K562 (cell line): ENCODE results near the gene NAT14. TPM values are rescaled to one million over a fixed set of nuclear protein-coding genes. Genes with fewer than 3 reads are reported as not detected.

ENCODE experiments used
- ATF3 ChIP-seq, 2 experiments: fragments of 450-650 bp in 1 of 2; sonication (generic) in 1 of 2; formaldehyde crosslinking in 1 of 2; IDR thresholded peaks in 1 of 2; conservative IDR thresholded peaks in 1 of 2; 2 replicates each; pipeline versions ENCODE4 v1.6.1 to v1.8.1; 2016 to 2023; ENCODE audit warnings: mild to moderate bottlenecking in 2 of 2, moderate library complexity in 2 of 2, inconsistent platforms in 1 of 2, missing genetic modification reagents in 1 of 2
- BHLHE40 ChIP-seq: IDR thresholded peaks from 2 replicates; pipeline ENCODE4 v1.6.1; 2011; ENCODE audit warnings: low read length, improper control_type of control experiment
- CREB3 ChIP-seq: fragments of 450-650 bp; conservative IDR thresholded peaks from 2 replicates; pipeline ENCODE4 v1.6.1; 2016; ENCODE audit warnings: missing genetic modification characterization, low read depth, mild to moderate bottlenecking, missing compliant biosample characterization, moderate library complexity
- CREB5 ChIP-seq: fragments of 250-450 bp; sonication (Bioruptor Pico); IDR thresholded peaks from 2 replicates; pipeline ENCODE4 v1.5.0; 2020; ENCODE audit warnings: mild to moderate bottlenecking
- ETV5 ChIP-seq: sonication (generic); formaldehyde crosslinking; IDR thresholded peaks from 2 replicates; pipeline ENCODE4 v1.4.0; 2020; ENCODE audit warnings: low read depth, mild to moderate bottlenecking, missing genetic modification reagents
- FOSL1 ChIP-seq: fragments of 200-800 bp; sonication (Bioruptor generic); conservative IDR thresholded peaks from 2 replicates; pipeline ENCODE4 v1.6.1; 2016; ENCODE audit warnings: missing genetic modification characterization, missing compliant biosample characterization
- HDAC3 ChIP-seq: fragments of 450-650 bp; IDR thresholded peaks from 2 replicates; pipeline ENCODE4 v1.6.1; 2018; ENCODE audit warnings: borderline replicate concordance, mild to moderate bottlenecking, moderate library complexity; ENCODE audit not compliant: partially characterized antibody
- HDAC6 ChIP-seq: IDR thresholded peaks from 2 replicates; pipeline ENCODE4 v1.6.1; 2012; ENCODE audit warnings: low read depth, mild to moderate bottlenecking, control low read depth, inconsistent platforms, low read length, moderate library complexity
- MAX ChIP-seq: sonication (generic); formaldehyde crosslinking; IDR thresholded peaks from 2 replicates; pipeline ENCODE4 v1.9.0; 2022; ENCODE audit warnings: mild to moderate bottlenecking, missing genetic modification reagents
- NFRKB ChIP-seq: fragments of 450-650 bp; IDR thresholded peaks from 2 replicates; pipeline ENCODE4 v1.6.1; 2016; ENCODE audit warnings: low read depth
- POU5F1 ChIP-seq: fragments of 150-350 bp; IDR thresholded peaks from 2 replicates; pipeline ENCODE4 v1.6.1; 2014; ENCODE audit warnings: borderline replicate concordance, low read length, low read depth, mild to moderate bottlenecking; ENCODE audit not compliant: partially characterized antibody
- PTBP1 ChIP-seq: fragments of 200-400 bp; formaldehyde crosslinking; IDR thresholded peaks from 2 replicates; pipeline ENCODE4 v1.6.1; 2017; ENCODE audit warnings: low read depth, low read length
- PYGO2 ChIP-seq: fragments of 450-650 bp; IDR thresholded peaks from 2 replicates; pipeline ENCODE4 v1.6.1; 2016; ENCODE audit warnings: mild to moderate bottlenecking, missing genetic modification characterization, moderate library complexity, missing compliant biosample characterization
- RAD51 ChIP-seq: fragments of 450-650 bp; IDR thresholded peaks from 2 replicates; pipeline ENCODE4 v1.7.1; 2016; ENCODE audit warnings: low read depth, mild to moderate bottlenecking, borderline replicate concordance
- SMAD2 ChIP-seq: fragments of 150-350 bp; IDR thresholded peaks from 2 replicates; pipeline ENCODE4 v1.6.1; 2014; ENCODE audit warnings: low read depth, mild to moderate bottlenecking, low read length
- TSC22D4 ChIP-seq: fragments of 450-650 bp; IDR thresholded peaks from 2 replicates; pipeline ENCODE4 v1.6.1; 2016; ENCODE audit warnings: missing genetic modification characterization, missing biosample characterization, control low read depth
- USF1 ChIP-seq: sonication (generic); formaldehyde crosslinking; IDR thresholded peaks from 2 replicates; pipeline ENCODE4 v1.9.0; 2022; ENCODE audit warnings: mild to moderate bottlenecking, missing genetic modification reagents
- ZBTB26 ChIP-seq: fragments of 450-650 bp; formaldehyde crosslinking; IDR thresholded peaks from 2 replicates; pipeline ENCODE4 v1.4.0; 2022; ENCODE audit warnings: missing genetic modification characterization
- ZKSCAN1 ChIP-seq: fragments of 150-350 bp; IDR thresholded peaks from 2 replicates; pipeline ENCODE4 v1.6.1; 2016; ENCODE audit warnings: low read depth, low read length
- ZNF124 ChIP-seq: sonication (generic); formaldehyde crosslinking; IDR thresholded peaks from 2 replicates; pipeline ENCODE4 v1.8.1; 2022; ENCODE audit warnings: missing genetic modification reagents
- ZNF707 ChIP-seq: fragments of 250-450 bp; sonication (Bioruptor Pico); conservative IDR thresholded peaks from 2 replicates; pipeline ENCODE4 v1.8.0; 2022; ENCODE audit warnings: inconsistent platforms, mild to moderate bottlenecking, moderate library complexity
- ZNF766 ChIP-seq: fragments of 200-800 bp; sonication (Bioruptor generic); conservative IDR thresholded peaks from 2 replicates; pipeline ENCODE4 v1.6.1; 2016; ENCODE audit warnings: missing genetic modification characterization, missing compliant biosample characterization
- polyA plus RNA-seq, 8 experiments: library from polyadenylated mRNA; depleted of rRNA in 4 of 8; stranded (reverse) in 5 of 8; unstranded in 3 of 8; fragments of >200 nt; fragmentation: Nextera tagmentation in 2 of 8; fragmentation: Illumina TruSeq in 1 of 8; extraction: Ambion mirVana in 2 of 8; extraction: Trizol in 1 of 8; gene quantifications; 2 replicates each; pipeline versions ENCODE4 v1.2.1 to v1.2.3, GENCODE V29; 2011 to 2014; ENCODE audit warnings: inconsistent platforms in 1 of 8, missing spikeins in 1 of 8
- total RNA-seq, 7 experiments: library from RNA; depleted of rRNA in 6 of 7; stranded (reverse); fragments of >200 nt in 6 of 7; fragmentation: Illumina TruSeq in 2 of 7; extraction: Trizol in 2 of 7; gene quantifications; 2 replicates each; pipeline versions ENCODE4 v1.2.1 to v1.2.3, GENCODE V29; 2011 to 2021; ENCODE audit warnings: low replicate concordance in 1 of 7

Gene NAT14
- total and polyA plus RNA-seq, 9 of the 15 experiments (the other 6 are each of a cell fraction or from before 2014, with no cell fraction given): 2.4 to 77.0 (median 26.7) TPM

GRCh38 chr19:55503502-55504251 lies 18.7 kb downstream of the NAT14 start (continued):
- TF ChIP-seq POU5F1: no peak
- TF ChIP-seq PYGO2 (tag): no peak
- TF ChIP-seq TSC22D4 (tag): no peak
- peak; percentile 79 for TF ChIP-seq ETV5 (CRISPR knock-in tag)
- TF ChIP-seq ZNF124: peak; percentile 95
- 0 out of 2 replicates have a peak, but pooled peaks have one; percentile 5 for TF ChIP-seq PTBP1
- TF ChIP-seq SMAD2: no peak
- TF ChIP-seq USF1 (CRISPR knock-in tag): peak; percentile 81
- peak; percentile 100 for TF ChIP-seq MAX (CRISPR knock-in tag)
- 0 out of 2 replicates have a peak, but pooled peaks have one; percentile 54 for TF ChIP-seq NFRKB
- TF ChIP-seq CREB3 (tag): no peak
- TF ChIP-seq ZBTB26 (CRISPR knock-in tag): no peak
- no peak for TF ChIP-seq ZNF766
- no peak for TF ChIP-seq HDAC6
- no peak for TF ChIP-seq HDAC3
- no peak for TF ChIP-seq FOSL1 (tag)
- no peak for TF ChIP-seq RAD51
- peak; percentile 92 for TF ChIP-seq BHLHE40
- TF ChIP-seq CREB5: no peak
- peak; percentile 81 for TF ChIP-seq ATF3 (IDR thresholded peaks at IDR 0.05)
- peak; percentile 83 for TF ChIP-seq ATF3 (CRISPR knock-in tag; conservative IDR thresholded peaks at IDR 0.05)
- TF ChIP-seq ZNF707 (CRISPR knock-in tag): no peak
- TF ChIP-seq ZKSCAN1: no peak
